Fibroblast of skin of scalp (primary cell): Measurements from ENCODE around the gene SYNJ2. TPM values are rescaled to one million over a fixed set of nuclear protein-coding genes. Genes with fewer than 3 reads are reported as not detected.
A peak's percentile ranks its signal among the peaks of the same experiment; 100 is the strongest.
"Not testable (repeated sequence)": the region's sequence is repeated elsewhere in the genome, so short reads cannot be mapped to it uniquely, and the experiment has no call there.

ENCODE experiments used
- DNase-seq: peaks from one replicate; pipeline ENCODE4 v3.0.0-alpha.2; 2013
- polyA plus RNA-seq, 2 experiments: library from polyadenylated mRNA; unstranded; fragments of 120-200 nt; gene quantifications; one replicate each; pipeline ENCODE4 v1.2.1, GENCODE V29; 2013; ENCODE audit not compliant: insufficient read length in 2 of 2

Gene SYNJ2, protein sequence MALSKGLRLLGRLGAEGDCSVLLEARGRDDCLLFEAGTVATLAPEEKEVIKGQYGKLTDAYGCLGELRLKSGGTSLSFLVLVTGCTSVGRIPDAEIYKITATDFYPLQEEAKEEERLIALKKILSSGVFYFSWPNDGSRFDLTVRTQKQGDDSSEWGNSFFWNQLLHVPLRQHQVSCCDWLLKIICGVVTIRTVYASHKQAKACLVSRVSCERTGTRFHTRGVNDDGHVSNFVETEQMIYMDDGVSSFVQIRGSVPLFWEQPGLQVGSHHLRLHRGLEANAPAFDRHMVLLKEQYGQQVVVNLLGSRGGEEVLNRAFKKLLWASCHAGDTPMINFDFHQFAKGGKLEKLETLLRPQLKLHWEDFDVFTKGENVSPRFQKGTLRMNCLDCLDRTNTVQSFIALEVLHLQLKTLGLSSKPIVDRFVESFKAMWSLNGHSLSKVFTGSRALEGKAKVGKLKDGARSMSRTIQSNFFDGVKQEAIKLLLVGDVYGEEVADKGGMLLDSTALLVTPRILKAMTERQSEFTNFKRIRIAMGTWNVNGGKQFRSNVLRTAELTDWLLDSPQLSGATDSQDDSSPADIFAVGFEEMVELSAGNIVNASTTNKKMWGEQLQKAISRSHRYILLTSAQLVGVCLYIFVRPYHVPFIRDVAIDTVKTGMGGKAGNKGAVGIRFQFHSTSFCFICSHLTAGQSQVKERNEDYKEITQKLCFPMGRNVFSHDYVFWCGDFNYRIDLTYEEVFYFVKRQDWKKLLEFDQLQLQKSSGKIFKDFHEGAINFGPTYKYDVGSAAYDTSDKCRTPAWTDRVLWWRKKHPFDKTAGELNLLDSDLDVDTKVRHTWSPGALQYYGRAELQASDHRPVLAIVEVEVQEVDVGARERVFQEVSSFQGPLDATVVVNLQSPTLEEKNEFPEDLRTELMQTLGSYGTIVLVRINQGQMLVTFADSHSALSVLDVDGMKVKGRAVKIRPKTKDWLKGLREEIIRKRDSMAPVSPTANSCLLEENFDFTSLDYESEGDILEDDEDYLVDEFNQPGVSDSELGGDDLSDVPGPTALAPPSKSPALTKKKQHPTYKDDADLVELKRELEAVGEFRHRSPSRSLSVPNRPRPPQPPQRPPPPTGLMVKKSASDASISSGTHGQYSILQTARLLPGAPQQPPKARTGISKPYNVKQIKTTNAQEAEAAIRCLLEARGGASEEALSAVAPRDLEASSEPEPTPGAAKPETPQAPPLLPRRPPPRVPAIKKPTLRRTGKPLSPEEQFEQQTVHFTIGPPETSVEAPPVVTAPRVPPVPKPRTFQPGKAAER (N-terminal part only)
- polyA plus RNA-seq (2013, experiment 1 of 2; ENCODE audit: insufficient read length), result 33.4 TPM
- 33.4 TPM for polyA plus RNA-seq (2013, experiment 2 of 2; ENCODE audit: insufficient read length)

GRCh38 chr6:157981395-157982101, at the start of gene SYNJ2:
Gene SYNJ2, plus strand, starts transcription at chr6:157981863. Its CDS starts 99 bp downstream, at chr6:157981962.
- DNase-seq, result peak; percentile 89

GRCh38 chr6:157935786-157936185, 45.9 kb upstream of the SYNJ2 start:
- DNase-seq, result no peak

- no peak for DNase-seq
These were observed 44.3 kb upstream of the SYNJ2 start for GRCh38 chr6:157937318-157937717.

DNA sequence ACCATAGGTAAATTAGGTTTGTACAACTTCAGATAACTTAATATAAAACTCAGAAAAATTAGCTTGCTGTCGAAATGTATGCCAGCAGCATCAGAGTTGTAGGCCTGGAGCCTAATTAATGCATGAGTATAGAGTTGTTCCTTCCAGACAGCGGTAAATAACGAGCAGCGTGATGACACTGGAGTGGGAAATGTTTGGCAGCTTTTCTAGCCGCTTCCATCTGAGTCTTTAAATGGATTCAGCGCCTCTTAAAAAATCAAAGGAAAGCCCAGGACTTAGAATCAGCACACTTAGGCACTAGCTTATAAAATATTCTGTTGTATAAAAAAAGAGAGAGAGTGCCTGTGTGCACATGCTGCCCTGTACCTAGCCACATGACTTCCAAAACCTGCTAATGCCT, 43.7 kb upstream of the SYNJ2 start:
- DNase-seq, result no peak

DNA sequence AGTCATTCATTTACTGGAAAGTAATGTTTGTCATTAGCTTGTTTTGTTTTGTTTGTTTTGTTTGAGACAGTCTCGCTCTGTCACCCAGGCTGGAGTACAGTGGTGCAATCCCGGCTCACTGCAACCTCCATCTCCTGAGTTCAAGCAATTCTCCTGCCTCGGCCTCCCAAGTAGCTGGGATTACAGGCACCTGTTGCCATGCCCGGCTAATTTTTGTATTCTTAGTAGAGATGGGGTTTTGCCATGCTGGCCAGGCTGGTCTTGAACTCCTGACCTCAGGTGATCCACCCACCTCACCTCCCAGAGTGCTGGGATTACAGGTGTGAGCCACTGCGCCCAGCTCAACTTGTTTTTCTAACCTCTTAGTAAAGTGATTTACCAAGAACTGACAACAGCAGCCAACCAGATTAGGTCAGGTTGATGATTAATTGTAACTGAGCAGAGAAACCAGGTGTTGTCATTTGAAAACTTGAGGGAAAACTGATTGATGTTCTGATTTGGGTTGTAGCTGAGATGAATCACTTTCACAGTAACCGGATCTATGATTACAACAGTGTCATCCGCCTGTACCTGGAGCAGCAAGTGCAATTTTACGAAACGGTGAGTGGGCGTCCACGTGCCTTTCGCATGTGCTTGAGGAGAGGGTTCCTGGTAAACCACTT, 41.2 kb upstream of the SYNJ2 start:
- DNase-seq, result not testable (repeated sequence)

DNA sequence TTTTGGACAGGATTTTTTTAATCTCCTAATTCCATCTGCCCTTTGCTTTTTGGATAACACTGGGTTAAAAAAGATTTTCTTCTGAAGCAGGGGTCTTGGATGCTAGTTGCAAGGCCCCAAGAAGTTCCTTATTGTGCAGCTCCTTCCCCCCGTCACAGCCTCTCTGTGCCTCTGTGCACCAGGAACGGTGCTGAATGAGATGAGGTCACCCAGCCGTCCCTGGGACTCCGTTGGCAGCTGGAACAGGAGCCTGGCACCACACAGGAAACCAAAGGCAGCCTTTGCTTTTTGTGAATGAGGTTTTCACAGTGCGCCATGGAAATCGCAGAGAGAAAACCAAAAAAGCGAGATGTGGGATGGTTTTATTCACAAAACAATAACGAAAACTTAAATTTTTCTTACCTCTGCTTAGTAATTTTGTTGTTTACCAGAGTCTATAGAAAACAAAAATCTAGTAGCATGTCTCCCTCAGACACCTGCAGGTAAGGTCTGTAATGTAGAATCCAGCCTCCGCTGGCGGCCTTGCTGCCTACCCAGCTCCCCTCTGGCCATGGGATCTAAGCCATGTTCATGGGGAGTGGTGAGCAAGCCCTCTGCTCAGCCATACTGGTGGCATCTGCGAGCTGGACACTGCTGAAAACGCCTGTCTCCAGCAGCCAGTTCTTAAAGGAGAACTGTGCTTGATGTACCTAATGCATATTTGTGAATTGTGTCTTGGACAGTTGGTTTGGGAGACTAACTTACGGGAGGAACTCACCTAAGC, 40.4 kb upstream of the SYNJ2 start:
- DNase-seq, result no peak

- DNase-seq, result no peak
These were observed 39.3 kb upstream of the SYNJ2 start for GRCh38 chr6:157942351-157942750.

DNA sequence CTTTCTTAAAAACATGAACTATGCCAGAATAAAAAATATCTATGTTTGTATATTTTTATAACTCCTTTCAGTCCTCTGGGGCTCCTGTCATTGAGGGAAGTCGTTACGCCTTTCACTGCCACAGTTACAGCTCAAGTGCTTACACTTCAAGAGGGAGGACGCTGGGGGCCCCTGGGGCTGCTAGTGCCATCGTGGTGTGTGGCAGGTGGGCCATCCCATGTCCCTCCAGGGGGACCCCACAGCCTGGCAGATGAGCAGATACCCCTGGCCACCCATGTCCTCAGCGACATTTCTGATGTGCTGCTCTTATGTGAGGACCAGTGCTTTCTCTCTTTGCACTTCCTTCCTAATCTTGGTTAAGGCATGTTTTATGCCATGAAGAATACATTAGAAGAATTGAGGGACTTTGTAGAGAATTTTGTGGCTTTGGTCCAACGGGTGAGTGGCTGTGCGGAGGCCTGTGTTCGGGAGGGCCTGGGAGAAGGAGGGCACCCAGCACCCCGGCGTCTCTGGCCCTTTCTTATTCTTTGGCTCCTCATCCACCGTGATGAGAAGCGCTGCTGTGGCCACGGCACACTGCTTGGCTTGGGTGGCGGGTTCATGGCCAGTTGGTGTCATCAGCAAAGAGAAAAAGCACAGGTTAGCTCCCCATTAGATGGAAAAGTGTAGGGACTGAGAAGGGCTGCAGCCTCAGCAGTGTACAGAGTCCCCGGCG, 38.3 kb upstream of the SYNJ2 start:
- DNase-seq, result no peak

DNA sequence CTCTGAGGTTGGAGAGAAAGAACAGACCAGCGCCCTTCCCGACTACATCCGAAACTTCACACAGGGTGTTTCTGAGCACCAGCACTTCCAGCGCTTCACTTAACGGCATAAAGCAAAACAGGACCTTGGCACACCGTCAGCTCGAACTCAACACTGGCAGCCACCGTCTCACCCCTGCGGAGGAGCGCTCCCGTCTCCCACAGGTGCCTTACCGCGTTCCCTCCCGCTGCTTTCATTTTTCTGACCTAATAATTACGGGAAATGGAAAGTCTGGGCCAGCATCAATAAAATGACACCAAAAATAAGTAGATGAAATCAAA, 37.7 kb upstream of the SYNJ2 start:
- no peak for DNase-seq

GRCh38 chr6:157944983-157945931, 36.4 kb upstream of the SYNJ2 start:
- no peak for DNase-seq

GRCh38 chr6:157946053-157946617, 35.5 kb upstream of the SYNJ2 start:
- DNase-seq, result no peak

DNA sequence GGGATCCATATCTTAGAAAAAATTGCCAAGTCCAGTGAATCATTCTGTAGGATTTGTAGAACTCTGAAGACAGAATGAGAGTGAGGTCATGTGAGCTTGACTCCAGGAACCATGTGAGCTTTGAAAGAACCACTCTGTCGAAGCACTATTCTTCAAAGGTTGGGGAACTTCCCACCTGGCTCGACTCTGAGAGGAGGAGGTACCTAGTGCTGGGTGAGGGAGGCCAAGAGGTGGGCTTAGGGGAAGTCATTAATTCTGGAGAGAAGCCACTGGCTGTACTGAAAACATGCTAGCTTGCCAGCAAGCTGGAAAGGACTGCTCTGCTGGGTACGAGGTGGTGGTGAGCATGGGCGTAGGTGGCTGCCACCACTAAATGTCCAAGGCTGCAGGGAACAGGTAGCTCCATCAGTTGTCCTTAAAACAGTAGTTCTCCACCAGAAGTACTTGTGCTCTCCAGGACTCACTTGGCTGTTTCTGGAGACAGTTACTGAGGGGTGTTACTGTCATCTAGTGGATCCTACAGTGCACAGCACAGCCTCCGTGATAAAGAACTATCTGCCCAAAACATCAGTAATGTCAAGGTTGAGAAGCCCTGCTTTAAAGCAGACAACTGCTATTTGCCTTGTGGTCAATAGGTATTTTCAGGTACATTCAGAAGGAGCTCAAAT, 34.7 kb upstream of the SYNJ2 start:
- DNase-seq, result peak; percentile 34

DNA sequence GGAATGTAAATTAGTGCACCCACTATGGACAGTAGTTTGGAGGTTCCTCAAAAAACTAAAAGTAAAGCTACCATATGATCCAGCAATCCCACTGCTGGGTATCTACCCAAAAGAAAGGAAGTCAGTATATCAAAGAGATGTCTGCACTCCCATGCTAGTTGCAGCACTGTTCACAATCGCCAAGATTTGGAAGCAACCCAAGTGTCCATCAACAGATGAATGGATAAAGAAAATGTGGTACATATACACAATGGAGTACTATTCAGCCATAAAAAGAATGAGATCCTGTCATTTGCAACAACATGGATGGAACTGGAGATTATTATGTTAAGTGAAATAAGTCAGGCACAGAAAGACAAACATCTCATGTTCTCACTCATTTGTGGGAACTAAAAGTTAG, 30.8 kb upstream of the SYNJ2 start:
- DNase-seq, result not testable (repeated sequence)

DNA sequence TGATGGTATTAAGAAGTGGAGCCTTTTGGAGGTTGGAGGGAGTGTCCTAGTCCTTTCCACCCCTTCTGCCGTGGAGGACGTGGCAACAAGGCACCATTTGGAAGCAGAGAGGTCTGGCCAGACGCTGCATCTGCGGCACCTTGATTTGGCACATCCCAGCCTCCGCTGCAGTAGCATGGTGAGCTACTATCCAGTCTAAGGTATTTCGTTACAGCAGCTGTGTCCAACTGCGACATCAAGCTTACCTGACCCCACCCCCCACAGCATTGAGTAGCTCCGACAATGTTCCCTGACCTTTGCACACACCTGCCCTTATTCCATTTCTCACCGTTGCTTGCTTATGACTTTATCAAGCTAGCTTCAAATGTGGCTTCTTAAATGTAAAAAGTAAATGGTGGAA, 29.8 kb upstream of the SYNJ2 start:
- no peak for DNase-seq

DNA sequence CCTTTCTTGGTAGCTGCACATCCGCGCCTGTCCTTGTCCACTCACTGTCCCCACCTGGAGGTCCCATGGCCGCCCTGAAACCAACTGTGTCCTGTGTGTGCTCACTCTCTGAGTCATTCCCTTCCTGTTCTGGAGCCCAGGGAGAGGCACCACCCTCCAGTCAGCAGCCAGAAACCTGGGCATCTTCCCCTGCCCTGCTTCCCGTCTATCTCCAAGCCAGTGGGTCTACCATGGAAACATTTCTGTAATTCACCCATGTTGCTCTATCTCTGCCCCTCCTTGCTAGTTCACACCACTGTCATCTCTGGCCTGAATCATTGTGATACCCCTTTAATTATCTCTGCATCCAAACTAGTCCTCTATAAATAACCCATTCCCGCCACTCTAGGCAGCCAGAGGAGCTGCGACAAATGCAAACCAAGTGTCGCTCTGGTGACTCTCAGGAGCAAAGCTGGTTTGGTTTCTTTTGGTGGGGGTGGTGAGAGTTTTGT, 28.8 kb upstream of the SYNJ2 start:
- DNase-seq, result peak; percentile 12

GRCh38 chr6:157953580-157954091, 28.0 kb upstream of the SYNJ2 start:
- DNase-seq, result no peak
